K562 (cell line): Measurements from ENCODE around the gene LAMB4. TPM values are rescaled to one million over a fixed set of nuclear protein-coding genes. Genes with fewer than 3 reads are reported as not detected.

Experiments
- ATAC-seq: fragments of 200-7000 bp; cut with Tn5 transposase; 3 replicates; pipeline ENCODE4 v1.9.1; 2020; ENCODE audit warnings: moderate library complexity
- BruUV-seq: library from RNA; stranded (reverse); fragments of 400-500 nt; replicated peaks from 2 replicates; lab custom pipeline; 2021; lab: Mats Ljungman, UMichigan
- CTCF ChIA-PET: fragments of 300-600 bp; formaldehyde crosslinking; extraction: SDS; loops from one replicate; lab custom pipeline; 2021; ENCODE audit warnings: low intra/inter-chr PET ratio; lab: Yijun Ruan, JAX
- POLR2A ChIA-PET: fragments of 300-600, 350-650 bp; sonication (Branson Sonifier 250); formaldehyde crosslinking; extraction: SDS; loops from one replicate; lab custom pipeline; 2021; ENCODE audit warnings: antibody characterized with exemption, inconsistent platforms; lab: Yijun Ruan, JAX
- DNase-seq, 4 experiments: peaks; one replicate each; pipeline versions ENCODE4 v3.0.0 to v3.0.0-alpha.2; 2011 to 2018; ENCODE audit warnings: low spot score in 3 of 4, mixed read lengths in 3 of 4; ENCODE audit errors: extremely low read depth in 1 of 4
- FAIRE-seq: peaks from 2 replicates; lab custom pipeline; 2011; peaks lifted over from hg19 to GRCh38; lab: Jason Lieb, UNC
- H2AFZ ChIP-seq: 2 replicates; pipeline ENCODE4 v1.6.0; 2011; ENCODE audit warnings: low read depth, low read length, control low read depth, inconsistent platforms
- H3K27ac ChIP-seq: fragments of 200-600 bp; 3 replicates; pipeline ENCODE4 v1.8.0; 2011; ENCODE audit warnings: low read depth, mild to moderate bottlenecking, control low read depth, inconsistent platforms, low read length, moderate library complexity, mixed read lengths; ENCODE audit errors: extremely low read depth
- H3K27me3 ChIP-seq, 2 experiments: fragments of 300-600 bp in 1 of 2; 2 replicates in 1 of 2; 3 replicates in 1 of 2; pipeline versions ENCODE4 v1.6.0 to v1.8.0; 2011; ENCODE audit warnings: inconsistent platforms in 2 of 2, low read length in 2 of 2, mild to moderate bottlenecking in 1 of 2, mixed read lengths in 1 of 2, moderate library complexity in 1 of 2; ENCODE audit not compliant: control insufficient read depth in 2 of 2, insufficient read depth in 2 of 2
- H3K36me3 ChIP-seq: fragments of 300-600 bp; 3 replicates; pipeline ENCODE4 v1.8.0; 2011; ENCODE audit warnings: mild to moderate bottlenecking, low read length, inconsistent platforms; ENCODE audit not compliant: control insufficient read depth, insufficient read depth
- H3K4me1 ChIP-seq, 2 experiments: fragments of 200-600 bp in 1 of 2; replicated peaks in 1 of 2; 2 replicates in 1 of 2; 3 replicates in 1 of 2; pipeline versions ENCODE4 v1.5.1 to v1.8.0; 2011; ENCODE audit warnings: inconsistent platforms in 2 of 2, low read length in 2 of 2, mild to moderate bottlenecking in 1 of 2, mixed read lengths in 1 of 2, moderate library complexity in 1 of 2; ENCODE audit not compliant: control insufficient read depth in 2 of 2, insufficient read depth in 2 of 2
- H3K4me2 ChIP-seq: 2 replicates; pipeline ENCODE4 v1.6.1; 2011; ENCODE audit warnings: low read length, control low read depth, inconsistent platforms, mixed read lengths; ENCODE audit not compliant: insufficient read depth
- H3K4me3 ChIP-seq: fragments of 200-600 bp; sonication (generic), shearing (Covaris generic); 2 replicates; pipeline ENCODE4 v1.5.1; 2016; ENCODE audit warnings: control low read depth, inconsistent platforms
- H3K79me2 ChIP-seq: fragments of 200-600 bp; 3 replicates; pipeline ENCODE4 v1.8.0; 2011; ENCODE audit warnings: low read length, inconsistent platforms; ENCODE audit not compliant: control insufficient read depth, insufficient read depth
- H3K9ac ChIP-seq, 2 experiments: 2 replicates each; pipeline versions ENCODE4 v1.6.0 to v1.6.1; 2011; ENCODE audit warnings: low read depth in 2 of 2, low read length in 2 of 2, control low read depth in 1 of 2, inconsistent platforms in 1 of 2, mild to moderate bottlenecking in 1 of 2, mixed read lengths in 1 of 2; ENCODE audit not compliant: insufficient read depth in 1 of 2
- H3K9me1 ChIP-seq: one replicate; pipeline ENCODE4 v1.6.0; 2011; ENCODE audit warnings: inconsistent platforms, mild to moderate bottlenecking, low read length, moderate library complexity; ENCODE audit not compliant: control insufficient read depth, insufficient read depth
- H3K9me3 ChIP-seq: replicated peaks from 2 replicates; pipeline ENCODE4 v1.5.1; 2011; ENCODE audit warnings: low read depth, low read length, inconsistent platforms; ENCODE audit not compliant: control insufficient read depth, insufficient read depth
- H4K20me1 ChIP-seq: replicated peaks from 2 replicates; pipeline ENCODE4 v1.6.1; 2011; ENCODE audit warnings: low read length, inconsistent platforms, mixed read lengths; ENCODE audit not compliant: control insufficient read depth, insufficient read depth
- BACH1 ChIP-seq: fragments of 200-800 bp; sonication (Bioruptor generic); IDR thresholded peaks from 2 replicates; pipeline ENCODE4 v1.6.1; 2016; ENCODE audit warnings: missing genetic modification characterization, missing compliant biosample characterization
- LEF1 ChIP-seq: fragments of 450-650 bp; IDR thresholded peaks from 2 replicates; pipeline ENCODE4 v1.6.1; 2016; ENCODE audit warnings: mild to moderate bottlenecking
- PRPF4 ChIP-seq: fragments of 200-400 bp; formaldehyde crosslinking; IDR thresholded peaks from one replicate; pipeline ENCODE4 v1.6.1; 2017; ENCODE audit warnings: low read length, low read depth, mild to moderate bottlenecking; ENCODE audit not compliant: insufficient read depth, poor library complexity, severe bottlenecking
- TCF3 ChIP-seq: sonication (generic); formaldehyde crosslinking; IDR thresholded peaks from 2 replicates; pipeline ENCODE4 v1.4.0; 2020; ENCODE audit warnings: mild to moderate bottlenecking, missing genetic modification reagents
- YBX1 ChIP-seq: fragments of 450-650 bp; IDR thresholded peaks from 2 replicates; pipeline ENCODE4 v1.7.1; 2016; ENCODE audit warnings: mild to moderate bottlenecking
- ZNF224 ChIP-seq: sonication (generic); formaldehyde crosslinking; IDR thresholded peaks from 2 replicates; pipeline ENCODE4 v1.8.0; 2022; ENCODE audit warnings: mild to moderate bottlenecking, missing genetic modification reagents
- ZNF280A ChIP-seq: fragments of 450-650 bp; IDR thresholded peaks from 2 replicates; pipeline ENCODE4 v1.6.1; 2018; ENCODE audit warnings: mild to moderate bottlenecking, low read depth; ENCODE audit not compliant: partially characterized antibody
- WGBS: fragments of 100-300 bp; shearing (Covaris generic); methylation state at CpG from one replicate; pipeline ENCODE4 v1.1.6; 2016; ENCODE audit warnings: low coverage, mixed read lengths; ENCODE audit not compliant: insufficient coverage; ENCODE audit errors: missing lambda C conversion rate; 5-methylcytosine and 5-hydroxymethylcytosine counted together
- in situ Hi-C: fragments of 300-500 bp; cut with MboI; formaldehyde crosslinking; loops from 4 replicates; pipeline ENCODE4 v1.15.0; 2018; ENCODE audit warnings: inconsistent platforms, mixed read lengths
- intact Hi-C: fragments of 100-400 bp; cut with micrococcal nuclease; formaldehyde crosslinking; loops from 2 replicates; pipeline ENCODE4 v1.14.2; 2022
- polyA plus RNA-seq, 8 experiments: library from polyadenylated mRNA; depleted of rRNA in 4 of 8; stranded (reverse) in 5 of 8; unstranded in 3 of 8; fragments of >200 nt; fragmentation: Nextera tagmentation in 2 of 8; fragmentation: Illumina TruSeq in 1 of 8; extraction: Ambion mirVana in 2 of 8; extraction: Trizol in 1 of 8; gene quantifications; 2 replicates each; pipeline versions ENCODE4 v1.2.1 to v1.2.3, GENCODE V29; 2011 to 2014; ENCODE audit warnings: inconsistent platforms in 1 of 8, missing spikeins in 1 of 8
- total RNA-seq, 7 experiments: library from RNA; depleted of rRNA in 6 of 7; stranded (reverse); fragments of >200 nt in 6 of 7; fragmentation: Illumina TruSeq in 2 of 7; extraction: Trizol in 2 of 7; gene quantifications; 2 replicates each; pipeline versions ENCODE4 v1.2.1 to v1.2.3, GENCODE V29; 2011 to 2021; ENCODE audit warnings: low replicate concordance in 1 of 7

The LAMB4 gene
- total and polyA plus RNA-seq, 9 of the 15 experiments (the other 6 are each of a cell fraction or from before 2014, with no cell fraction given): 0.06 to 0.13 (median 0.07) TPM; not detected in 6

- no peaks in the 10 kb centered on the region; a peak in 1 of 5 replicates for H3K4me1 ChIP-seq
- no peaks in the 10 kb centered on the region for H3K9me3 ChIP-seq
- no peak overlapping the region for H3K4me3 ChIP-seq
- WGBS: 50% methylated on average over 6 of the region's 6 CpGs
- in situ Hi-C loops (no loop called here), intact Hi-C loops (no loop called here)
- TF ChIP-seq TCF3 (CRISPR knock-in tag) (no peak), BACH1 (tag) (no peak), LEF1 (no peak), ZNF224 (no peak), PRPF4 (no peak), ZNF280A (no peak), YBX1 (no peak)
- H3K4me2 ChIP-seq: no peak overlapping the region
- no peak overlapping the region for H3K9ac ChIP-seq
- no peaks in the 10 kb centered on the region for H4K20me1 ChIP-seq
- H3K27me3 ChIP-seq: no peaks in the 10 kb centered on the region
- CTCF ChIA-PET: no interaction called here
- FAIRE-seq (no peak), ATAC-seq (no peak), DNase-seq (no peak)
- H3K36me3 ChIP-seq: no peaks in the 10 kb centered on the region
- POLR2A ChIA-PET: no interaction called here
- BruUV-seq: no TSS peak
- no peak overlapping the region for H2AFZ ChIP-seq
- no peaks in the 10 kb centered on the region for H3K79me2 ChIP-seq
- no peaks in the 10 kb centered on the region for H3K9me1 ChIP-seq
- H3K27ac ChIP-seq: no peak overlapping the region
These were observed 70.6 kb downstream of the LAMB4 start for GRCh38 chr7:108059526-108059925.
